VCaP (cell line): ENCODE measurements around the gene ATPAF1.

ENCODE experiments used
- H3K27ac ChIP-seq: fragments of 450-650 bp; 2 replicates; pipeline ENCODE4 v1.5.1; 2017
- TF ChIP-seq, protein P1 (sequence below): fragments of 450-650 bp; conservative IDR thresholded peaks from 2 replicates; pipeline ENCODE4 v1.5.1; 2017; ENCODE audit warnings: mild to moderate bottlenecking, moderate library complexity

ATPAF1 gene, protein sequence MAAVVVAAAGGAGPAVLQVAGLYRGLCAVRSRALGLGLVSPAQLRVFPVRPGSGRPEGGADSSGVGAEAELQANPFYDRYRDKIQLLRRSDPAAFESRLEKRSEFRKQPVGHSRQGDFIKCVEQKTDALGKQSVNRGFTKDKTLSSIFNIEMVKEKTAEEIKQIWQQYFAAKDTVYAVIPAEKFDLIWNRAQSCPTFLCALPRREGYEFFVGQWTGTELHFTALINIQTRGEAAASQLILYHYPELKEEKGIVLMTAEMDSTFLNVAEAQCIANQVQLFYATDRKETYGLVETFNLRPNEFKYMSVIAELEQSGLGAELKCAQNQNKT

DNA sequence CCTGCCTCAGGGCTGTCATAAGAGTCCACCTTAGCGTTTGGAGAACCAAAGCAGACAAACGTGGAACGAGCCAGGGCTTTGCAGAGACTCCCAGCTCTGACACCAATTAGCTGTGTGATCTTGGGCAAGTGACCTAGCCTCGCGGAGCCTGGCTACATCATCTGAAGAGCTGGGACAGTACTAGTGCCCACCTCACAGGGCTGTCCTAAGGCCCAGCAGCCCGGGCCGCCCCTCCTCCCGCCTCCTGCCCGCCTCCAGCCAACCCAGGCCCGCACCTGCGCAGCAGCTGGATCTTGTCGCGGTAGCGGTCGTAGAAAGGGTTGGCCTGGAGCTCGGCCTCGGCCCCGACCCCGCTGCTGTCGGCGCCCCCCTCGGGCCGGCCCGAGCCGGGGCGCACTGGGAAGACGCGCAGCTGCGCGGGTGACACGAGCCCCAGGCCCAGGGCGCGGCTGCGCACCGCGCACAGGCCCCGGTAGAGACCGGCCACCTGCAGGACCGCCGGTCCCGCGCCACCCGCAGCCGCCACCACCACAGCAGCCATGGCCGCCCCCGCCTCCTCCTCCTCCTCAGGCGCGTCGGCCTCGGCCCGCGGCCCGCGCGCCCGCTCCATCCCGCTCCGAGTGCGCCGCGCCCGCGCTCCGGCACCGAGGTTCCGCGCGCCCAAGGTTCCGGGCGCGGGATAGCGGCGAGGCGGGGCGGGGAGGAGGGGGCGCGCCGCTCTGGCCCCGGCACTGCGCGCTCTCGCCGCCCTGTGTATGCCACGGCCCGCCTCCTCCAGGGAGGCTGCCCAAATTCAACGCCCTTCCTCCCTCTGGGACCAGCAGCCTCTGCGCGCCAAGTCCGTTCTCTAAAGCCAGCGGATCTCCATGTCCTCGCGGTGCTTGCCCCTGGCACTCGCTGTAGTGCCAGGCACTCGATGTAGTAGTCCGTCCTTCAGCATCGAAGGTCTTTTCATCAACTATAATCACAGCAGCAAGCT, at the start of gene ATPAF1:
ATPAF1 (minus strand) TSS at position 583 of the 979 bp plus-strand sequence; CDS start at position 541, 42 bp downstream.
- TF ChIP-seq, protein P1, sequence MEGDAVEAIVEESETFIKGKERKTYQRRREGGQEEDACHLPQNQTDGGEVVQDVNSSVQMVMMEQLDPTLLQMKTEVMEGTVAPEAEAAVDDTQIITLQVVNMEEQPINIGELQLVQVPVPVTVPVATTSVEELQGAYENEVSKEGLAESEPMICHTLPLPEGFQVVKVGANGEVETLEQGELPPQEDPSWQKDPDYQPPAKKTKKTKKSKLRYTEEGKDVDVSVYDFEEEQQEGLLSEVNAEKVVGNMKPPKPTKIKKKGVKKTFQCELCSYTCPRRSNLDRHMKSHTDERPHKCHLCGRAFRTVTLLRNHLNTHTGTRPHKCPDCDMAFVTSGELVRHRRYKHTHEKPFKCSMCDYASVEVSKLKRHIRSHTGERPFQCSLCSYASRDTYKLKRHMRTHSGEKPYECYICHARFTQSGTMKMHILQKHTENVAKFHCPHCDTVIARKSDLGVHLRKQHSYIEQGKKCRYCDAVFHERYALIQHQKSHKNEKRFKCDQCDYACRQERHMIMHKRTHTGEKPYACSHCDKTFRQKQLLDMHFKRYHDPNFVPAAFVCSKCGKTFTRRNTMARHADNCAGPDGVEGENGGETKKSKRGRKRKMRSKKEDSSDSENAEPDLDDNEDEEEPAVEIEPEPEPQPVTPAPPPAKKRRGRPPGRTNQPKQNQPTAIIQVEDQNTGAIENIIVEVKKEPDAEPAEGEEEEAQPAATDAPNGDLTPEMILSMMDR = no peak
- H3K27ac ChIP-seq = peak within 1 kb of the TSS; percentile 91

DNA sequence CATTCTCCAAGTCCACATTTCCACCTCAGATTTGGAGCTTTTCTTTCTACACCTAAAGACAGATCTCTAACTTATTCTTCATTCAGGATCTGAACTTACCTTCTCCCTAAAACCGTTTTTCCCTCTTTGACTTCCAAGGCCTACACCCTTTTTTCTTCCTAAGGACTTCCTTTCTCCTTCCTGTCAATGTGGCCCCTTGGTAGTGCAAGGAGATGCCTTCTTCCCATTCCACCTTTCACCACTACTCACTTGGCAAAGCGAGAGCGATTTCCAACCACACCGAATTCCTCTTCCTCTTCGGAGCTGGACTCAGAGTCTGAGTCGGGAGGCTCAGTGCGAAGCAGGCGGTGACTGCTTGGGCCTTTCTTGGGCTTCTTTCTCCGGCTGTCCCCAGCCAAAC, 49.5 kb upstream of the ATPAF1 start:
- TF ChIP-seq, protein P1 = no peak
- peak overlapping the region; percentile 89; the same call in 1 of the 2 replicates for H3K27ac ChIP-seq

DNA sequence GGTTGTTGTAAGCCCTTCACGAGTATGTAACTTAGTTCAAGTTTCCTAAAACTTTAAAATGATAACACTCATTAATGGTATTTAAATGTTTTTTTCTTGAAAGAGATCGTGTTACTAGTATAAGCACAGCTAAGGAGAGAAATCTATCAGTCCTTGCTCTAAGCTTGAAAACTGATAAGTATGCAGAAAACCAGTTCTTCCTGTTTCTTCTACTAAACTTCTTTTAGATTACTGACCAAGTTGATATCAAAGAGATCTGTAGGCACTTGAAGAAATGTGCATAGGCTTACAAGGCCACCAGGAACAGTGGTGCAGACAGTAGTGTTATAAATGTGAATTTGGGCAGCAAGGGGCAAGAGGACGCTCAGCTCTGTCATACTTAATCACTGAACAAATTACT, 46.8 kb upstream of the ATPAF1 start:
- peak overlapping the region; percentile 44 for H3K27ac ChIP-seq
- TF ChIP-seq, protein P1 = no peak

DNA sequence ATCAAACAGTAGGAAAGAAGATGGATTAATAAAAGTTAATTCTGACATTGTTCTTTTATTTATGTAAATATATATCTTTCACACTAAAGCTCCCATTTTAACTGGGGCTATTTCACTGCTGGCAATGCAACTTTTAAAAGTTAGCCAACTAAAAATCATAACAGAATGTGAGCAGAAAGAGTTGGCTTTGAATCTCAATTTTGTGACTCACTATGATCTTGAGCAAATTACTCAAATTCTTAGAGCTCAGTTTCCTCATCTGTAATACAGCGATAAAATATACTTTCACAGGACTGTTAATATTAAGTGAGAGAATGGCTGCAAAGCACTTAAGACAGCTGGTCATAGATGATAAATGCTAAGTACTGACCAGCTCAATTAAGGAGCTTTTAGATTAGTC, 40.0 kb upstream of the ATPAF1 start:
- TF ChIP-seq, protein P1 = no peak
- H3K27ac ChIP-seq = no peak overlapping the region

DNA sequence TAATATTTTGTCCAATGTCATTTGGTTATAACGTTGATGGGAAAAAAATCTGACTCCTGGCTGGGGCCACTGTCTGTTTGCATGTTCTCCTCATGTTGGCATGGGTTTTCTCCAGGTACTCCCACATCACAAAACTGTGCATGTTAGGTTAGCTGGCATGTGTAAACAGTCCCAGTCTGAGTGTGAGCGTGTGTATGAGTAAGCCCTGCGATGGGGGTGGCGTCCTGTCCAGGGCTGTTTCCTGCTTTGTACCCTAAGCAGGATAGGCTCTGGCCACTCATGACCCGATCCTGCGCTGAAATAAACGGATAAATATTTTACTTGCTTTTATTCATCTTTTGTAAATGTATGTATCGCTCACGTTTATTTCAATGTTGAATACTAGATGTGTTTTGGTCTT, 37.2 kb upstream of the ATPAF1 start:
- H3K27ac ChIP-seq = peak overlapping the region; percentile 56; the same call in 1 of the 2 replicates
- TF ChIP-seq, protein P1 = no peak

DNA sequence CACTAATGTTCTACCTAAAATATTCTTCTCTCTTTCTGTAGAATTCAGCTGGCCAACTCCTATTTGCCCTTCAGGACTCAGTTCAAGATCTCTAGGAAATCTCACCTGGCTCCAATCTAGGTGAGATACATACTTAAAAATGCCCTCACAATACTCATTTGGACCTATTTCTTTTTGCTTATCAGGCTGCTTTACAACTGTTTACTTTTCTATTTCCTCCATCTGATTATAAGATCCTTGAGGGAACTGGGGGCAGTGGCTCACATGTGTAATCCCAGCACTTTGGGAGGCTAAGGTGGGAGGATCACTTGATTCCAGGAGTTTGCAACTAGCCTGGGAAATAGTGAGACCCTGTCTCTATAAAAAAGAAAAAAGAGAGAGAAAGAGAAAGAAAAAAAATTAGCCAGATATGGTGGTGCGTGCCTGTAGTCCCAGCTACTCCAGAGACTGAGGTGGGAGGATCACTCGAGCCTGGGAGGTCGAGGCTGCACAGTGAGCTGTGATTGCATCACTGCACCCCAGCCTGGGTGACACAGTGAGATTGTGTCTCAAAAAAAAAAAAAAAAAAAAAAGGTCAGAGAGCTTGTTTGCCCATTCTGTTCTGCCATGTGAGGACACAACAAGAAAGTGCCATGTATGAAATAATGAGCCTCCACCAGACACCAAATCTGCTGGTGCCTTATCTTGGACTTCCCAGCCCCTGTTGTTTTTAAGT, 35.9 kb upstream of the ATPAF1 start:
- H3K27ac ChIP-seq = peak overlapping the region; percentile 56
- TF ChIP-seq, protein P1 = no peak
